HCT116 (cell line): ENCODE measurements around the gene CLVS2. TPM values are rescaled to one million over a fixed set of nuclear protein-coding genes. Genes with fewer than 3 reads are reported as not detected.

Experiments used
- ATAC-seq: fragments of 200-7000 bp; cut with Tn5 transposase; 2 replicates; pipeline ENCODE4 v1.9.1; 2020; ENCODE audit warnings: mild to moderate bottlenecking, moderate library complexity
- BruUV-seq: library from RNA; stranded (reverse); fragments of 400-500 nt; replicated peaks from 2 replicates; lab custom pipeline; 2021; lab: Mats Ljungman, UMichigan
- CTCF ChIA-PET: fragments of 300-600 bp; sonication (Branson Sonifier 250); formaldehyde crosslinking; loops from one replicate; lab custom pipeline; 2021; ENCODE audit warnings: antibody characterized with exemption; lab: Charles Lee
- POLR2A ChIA-PET: fragments of 300-600, 350-600 bp; sonication (Branson Sonifier 250); formaldehyde crosslinking; loops from one replicate; lab custom pipeline; 2021; ENCODE audit warnings: antibody characterized with exemption; lab: Charles Lee
- RAD21 ChIA-PET, 2 experiments: fragments of 300-600 bp; sonication (Branson Sonifier 250); formaldehyde crosslinking; loops; one replicate each; lab custom pipeline; 2023; ENCODE audit warnings: low total read pairs in 2 of 2; ENCODE audit not compliant: uncharacterized antibody in 2 of 2, unreplicated experiment in 2 of 2, low non-redundant PET in 1 of 2; lab: Charles Lee
- DNase-seq: peaks from one replicate; pipeline ENCODE4 v3.0.0-alpha.2; 2010; ENCODE audit warnings: low read depth, low spot score
- H2AFZ ChIP-seq: fragments of 200-600 bp; shearing (Covaris generic), sonication (generic); 2 replicates; pipeline ENCODE4 v1.6.1; 2017; ENCODE audit warnings: low read depth, mixed run types, mixed read lengths, antibody characterized with exemption, low read length; ENCODE audit not compliant: poor library complexity, severe bottlenecking
- H3K27ac ChIP-seq: 2 replicates; pipeline ENCODE4 v1.5.1; 2012; ENCODE audit warnings: low read depth, low read length
- H3K27me3 ChIP-seq: fragments of 200-600 bp; sonication (generic); 2 replicates; pipeline ENCODE4 v1.6.1; 2016; ENCODE audit warnings: mixed run types, low read length, mixed read lengths; ENCODE audit not compliant: insufficient read depth
- H3K36me3 ChIP-seq, 2 experiments: fragments of 200-500 bp in 1 of 2; fragments of 200-600 bp in 1 of 2; sonication (Bioruptor generic) in 1 of 2; sonication (generic) in 1 of 2; 2 replicates each; pipeline versions ENCODE4 v1.5.1 to v1.6.1; 2014 to 2016; ENCODE audit warnings: low read length in 2 of 2, inconsistent platforms in 1 of 2, mixed read lengths in 1 of 2, mixed run types in 1 of 2; ENCODE audit not compliant: insufficient read depth in 2 of 2, control insufficient read depth in 1 of 2
- H3K4me1 ChIP-seq, 2 experiments: fragments of 200-600 bp in 1 of 2; sonication (generic) in 1 of 2; 2 replicates each; pipeline versions ENCODE4 v1.5.1 to v1.6.1; 2012 to 2017; ENCODE audit warnings: low read length in 2 of 2, inconsistent platforms in 1 of 2, mild to moderate bottlenecking in 1 of 2, mixed read lengths in 1 of 2, mixed run types in 1 of 2, moderate library complexity in 1 of 2; ENCODE audit not compliant: insufficient read depth in 2 of 2, control insufficient read depth in 1 of 2
- H3K4me2 ChIP-seq: fragments of 200-600 bp; sonication (generic); 2 replicates; pipeline ENCODE4 v1.6.1; 2017; ENCODE audit warnings: mixed run types, low read length, mixed read lengths
- H3K4me3 ChIP-seq, 2 experiments: fragments of 200-600 bp in 1 of 2; sonication (generic) in 1 of 2; replicated peaks in 1 of 2; 2 replicates each; pipeline ENCODE4 v1.5.1; 2011 to 2016; ENCODE audit warnings: low read length in 2 of 2, control low read depth in 1 of 2, low read depth in 1 of 2, mild to moderate bottlenecking in 1 of 2, mixed read lengths in 1 of 2, mixed run types in 1 of 2
- H3K79me2 ChIP-seq: fragments of 200-600 bp; sonication (generic); 2 replicates; pipeline ENCODE4 v1.6.1; 2017; ENCODE audit warnings: mild to moderate bottlenecking, mixed run types, low read length, moderate library complexity, mixed read lengths; ENCODE audit not compliant: insufficient read depth
- H3K9ac ChIP-seq: fragments of 200-600 bp; sonication (generic); 2 replicates; pipeline ENCODE4 v1.6.1; 2016; ENCODE audit warnings: low read length, mixed read lengths
- H3K9me2 ChIP-seq: fragments of 200-600 bp; sonication (generic), shearing (Covaris generic); 2 replicates; pipeline ENCODE4 v1.6.1; 2017; ENCODE audit warnings: mixed run types, mild to moderate bottlenecking, moderate library complexity; ENCODE audit not compliant: insufficient read depth
- H3K9me3 ChIP-seq, 2 experiments: fragments of 200-500 bp in 1 of 2; fragments of 200-600 bp in 1 of 2; sonication (Bioruptor generic) in 1 of 2; sonication (generic) in 1 of 2; 2 replicates each; pipeline ENCODE4 v1.6.1; 2014 to 2017; ENCODE audit warnings: low read length in 2 of 2, mixed read lengths in 2 of 2, inconsistent platforms in 1 of 2, low read depth in 1 of 2, mild to moderate bottlenecking in 1 of 2, mixed run types in 1 of 2, moderate library complexity in 1 of 2; ENCODE audit not compliant: control insufficient read depth in 1 of 2, insufficient read depth in 1 of 2
- H4K20me1 ChIP-seq: fragments of 200-600 bp; sonication (generic), shearing (Covaris generic); 2 replicates; pipeline ENCODE4 v1.6.1; 2017; ENCODE audit warnings: mixed run types, mild to moderate bottlenecking, moderate library complexity; ENCODE audit not compliant: insufficient read depth
- CBX3 ChIP-seq: IDR thresholded peaks from 2 replicates; pipeline ENCODE4 v1.6.1; 2012; ENCODE audit warnings: low read depth
- CTCF ChIP-seq, 3 experiments: fragments of 200-600 bp in 1 of 3; sonication (generic) in 1 of 3; IDR thresholded peaks in 2 of 3; conservative IDR thresholded peaks in 1 of 3; 2 replicates each; pipeline ENCODE4 v1.5.1; 2012 to 2017; ENCODE audit warnings: low read depth in 2 of 3, low read length in 2 of 3, antibody characterized with exemption in 1 of 3, borderline replicate concordance in 1 of 3, control low read depth in 1 of 3, mild to moderate bottlenecking in 1 of 3, mixed read lengths in 1 of 3, mixed run types in 1 of 3, moderate library complexity in 1 of 3; ENCODE audit not compliant: insufficient read depth in 1 of 3
- EGR1 ChIP-seq: IDR thresholded peaks from 2 replicates; pipeline ENCODE4 v1.6.1; 2012; ENCODE audit warnings: low read depth
- ELF1 ChIP-seq: IDR thresholded peaks from 2 replicates; pipeline ENCODE4 v1.6.1; 2012; ENCODE audit warnings: low read depth, borderline replicate concordance
- EZH2phosphoT487 ChIP-seq: fragments of 200-600 bp; IDR thresholded peaks from 2 replicates; pipeline ENCODE4 v1.6.1; 2018; ENCODE audit warnings: antibody characterized with exemption, borderline replicate concordance
- FOSL1 ChIP-seq: IDR thresholded peaks from 2 replicates; pipeline ENCODE4 v1.6.1; 2012; ENCODE audit warnings: low read depth
- POLR2A ChIP-seq: IDR thresholded peaks from 2 replicates; pipeline ENCODE4 v1.7.0; 2011; ENCODE audit warnings: borderline replicate concordance; ENCODE audit not compliant: insufficient read depth, insufficient read length; ENCODE audit errors: extremely low read depth
- POLR2AphosphoS5 ChIP-seq: IDR thresholded peaks from 2 replicates; pipeline ENCODE4 v1.6.1; 2011; ENCODE audit warnings: mild to moderate bottlenecking, low read depth, low read length, moderate library complexity
- SIN3A ChIP-seq: IDR thresholded peaks from 2 replicates; pipeline ENCODE4 v1.6.1; 2012; ENCODE audit warnings: low read depth
- SP1 ChIP-seq: IDR thresholded peaks from 2 replicates; pipeline ENCODE4 v1.6.1; 2012; ENCODE audit warnings: low read depth
- SRF ChIP-seq: IDR thresholded peaks from 2 replicates; pipeline ENCODE4 v1.6.1; 2012; ENCODE audit warnings: low read depth
- YY1 ChIP-seq: IDR thresholded peaks from 2 replicates; pipeline ENCODE4 v1.6.1; 2011; ENCODE audit warnings: low read length, low read depth, moderate library complexity, mild to moderate bottlenecking; ENCODE audit not compliant: insufficient replicate concordance; ENCODE audit errors: extremely low read depth
- ZFX ChIP-seq: fragments of 450-650 bp; IDR thresholded peaks from 2 replicates; pipeline ENCODE4 v1.6.1; 2017
- intact Hi-C: fragments of 100-400 bp; cut with micrococcal nuclease; formaldehyde crosslinking; loops from 2 replicates; pipeline ENCODE4 v1.10.0; 2022
- total RNA-seq: library from RNA; stranded (reverse); gene quantifications from one replicate; pipeline ENCODE4 v1.2.1, GENCODE V29; 2021; ENCODE audit not compliant: unreplicated experiment
- TF ChIP-seq, protein P1 (sequence below): IDR thresholded peaks from 2 replicates; pipeline ENCODE4 v1.6.1; 2012
- TF ChIP-seq, protein P2 (sequence below): IDR thresholded peaks from 2 replicates; pipeline ENCODE4 v1.6.1; 2012
- TF ChIP-seq, protein P3 (sequence below): IDR thresholded peaks from 2 replicates; pipeline ENCODE4 v1.6.1; 2011; ENCODE audit warnings: mild to moderate bottlenecking, low read length, moderate library complexity; ENCODE audit not compliant: insufficient replicate concordance; ENCODE audit errors: extremely low read depth

The CLVS2 gene
- total RNA-seq, 1 experiment from 2014 or later, result not detected

DNA sequence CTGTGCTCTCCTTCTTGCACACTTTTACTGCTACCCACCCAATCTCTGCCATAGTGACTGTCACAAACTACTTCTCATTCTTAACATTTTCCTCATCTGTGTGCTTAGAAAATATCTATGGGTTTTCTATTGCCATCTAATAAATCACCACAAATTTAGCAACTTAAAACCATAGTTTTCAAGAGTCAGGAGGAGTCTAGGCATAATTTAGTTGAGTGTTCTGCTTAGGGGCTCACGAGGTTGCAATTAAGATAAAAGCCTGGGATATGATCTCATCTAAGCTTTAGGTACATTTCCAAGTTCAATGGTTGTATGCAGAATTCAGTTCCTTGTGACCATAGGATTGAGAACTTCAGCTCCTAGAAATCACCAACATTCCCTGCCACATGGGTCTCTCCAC is 98.8 kb downstream of the CLVS2 start:
- no peak for ATAC-seq
- H3K9me2 ChIP-seq, result no peaks in the 10 kb centered on the region

More for the DNA sequence above, 98.8 kb downstream of the CLVS2 start:
- Histone ChIP-seq H3K79me2 (no peaks in the 10 kb centered on the region), H3K36me3 (no peaks in the 10 kb centered on the region), H3K4me1 (no peaks in the 10 kb centered on the region), H3K9ac (no peak overlapping the region), H2AFZ (no peak overlapping the region), H4K20me1 (no peaks in the 10 kb centered on the region), H3K4me2 (no peak overlapping the region), H3K27me3 (peaks cover 7% of the 10 kb centered on the region; the same call in 1 of the 2 replicates), H3K27ac (no peak overlapping the region), H3K4me3 (no peak overlapping the region), H3K9me3 (no peaks in the 10 kb centered on the region)
- POLR2A ChIA-PET, result no interaction called here
- BruUV-seq, result no TSS peak
- no peak for DNase-seq
- CTCF ChIA-PET, result no interaction called here
- intact Hi-C loops, result no loop called here
- RAD21 ChIA-PET, result no interaction called here
- no peak for TF ChIP-seq CBX3
- TF ChIP-seq POLR2AphosphoS5, result no peak
- TF ChIP-seq ZFX, result no peak
- TF ChIP-seq EZH2phosphoT487, result no peak
- no peak for TF ChIP-seq SIN3A
- no peak for TF ChIP-seq FOSL1
- TF ChIP-seq POLR2A, result no peak
- no peak for TF ChIP-seq SP1
- TF ChIP-seq, protein P1, sequence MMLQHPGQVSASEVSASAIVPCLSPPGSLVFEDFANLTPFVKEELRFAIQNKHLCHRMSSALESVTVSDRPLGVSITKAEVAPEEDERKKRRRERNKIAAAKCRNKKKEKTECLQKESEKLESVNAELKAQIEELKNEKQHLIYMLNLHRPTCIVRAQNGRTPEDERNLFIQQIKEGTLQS, result no peak
- no peak for TF ChIP-seq SRF
- TF ChIP-seq, protein P2, sequence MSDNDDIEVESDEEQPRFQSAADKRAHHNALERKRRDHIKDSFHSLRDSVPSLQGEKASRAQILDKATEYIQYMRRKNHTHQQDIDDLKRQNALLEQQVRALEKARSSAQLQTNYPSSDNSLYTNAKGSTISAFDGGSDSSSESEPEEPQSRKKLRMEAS, result no peak
- TF ChIP-seq EGR1, result no peak
- no peak for TF ChIP-seq CTCF (IDR thresholded peaks at IDR 0.05 in 2 of 3, conservative IDR thresholded peaks at IDR 0.05 in 1 of 3; ENCODE audit: borderline replicate concordance in 1 of 3, insufficient read depth in 1 of 3, low read depth in 2 of 3, low read length in 2 of 3)
- TF ChIP-seq ELF1, result no peak
- no peak for TF ChIP-seq YY1
- TF ChIP-seq, protein P3, sequence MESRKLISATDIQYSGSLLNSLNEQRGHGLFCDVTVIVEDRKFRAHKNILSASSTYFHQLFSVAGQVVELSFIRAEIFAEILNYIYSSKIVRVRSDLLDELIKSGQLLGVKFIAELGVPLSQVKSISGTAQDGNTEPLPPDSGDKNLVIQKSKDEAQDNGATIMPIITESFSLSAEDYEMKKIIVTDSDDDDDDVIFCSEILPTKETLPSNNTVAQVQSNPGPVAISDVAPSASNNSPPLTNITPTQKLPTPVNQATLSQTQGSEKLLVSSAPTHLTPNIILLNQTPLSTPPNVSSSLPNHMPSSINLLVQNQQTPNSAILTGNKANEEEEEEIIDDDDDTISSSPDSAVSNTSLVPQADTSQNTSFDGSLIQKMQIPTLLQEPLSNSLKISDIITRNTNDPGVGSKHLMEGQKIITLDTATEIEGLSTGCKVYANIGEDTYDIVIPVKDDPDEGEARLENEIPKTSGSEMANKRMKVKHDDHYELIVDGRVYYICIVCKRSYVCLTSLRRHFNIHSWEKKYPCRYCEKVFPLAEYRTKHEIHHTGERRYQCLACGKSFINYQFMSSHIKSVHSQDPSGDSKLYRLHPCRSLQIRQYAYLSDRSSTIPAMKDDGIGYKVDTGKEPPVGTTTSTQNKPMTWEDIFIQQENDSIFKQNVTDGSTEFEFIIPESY, result no peak
